Left hindlimb (tissue), 1 donor: ENCODE results near the gene VPS8.
"Not testable (repeated sequence)": the region's sequence is repeated elsewhere in the genome, so short reads cannot be mapped to it uniquely, and the experiment has no call there.

Source experiments
- DNase-seq: peaks from one replicate; pipeline ENCODE4 v3.0.0-alpha.2; 2018

The VPS8 gene

GRCh38 chr3:185017584-185017983 lies 205.6 kb downstream of the VPS8 start:
- not testable (repeated sequence) for DNase-seq

- DNase-seq: not testable (repeated sequence)
These were observed 206.0 kb downstream of the VPS8 start for GRCh38 chr3:185017996-185018395.

- no peak for DNase-seq
These were observed 209.3 kb downstream of the VPS8 start for GRCh38 chr3:185021256-185021655.

- DNase-seq: no peak
These were observed 212.4 kb downstream of the VPS8 start for GRCh38 chr3:185024406-185024805.

DNA sequence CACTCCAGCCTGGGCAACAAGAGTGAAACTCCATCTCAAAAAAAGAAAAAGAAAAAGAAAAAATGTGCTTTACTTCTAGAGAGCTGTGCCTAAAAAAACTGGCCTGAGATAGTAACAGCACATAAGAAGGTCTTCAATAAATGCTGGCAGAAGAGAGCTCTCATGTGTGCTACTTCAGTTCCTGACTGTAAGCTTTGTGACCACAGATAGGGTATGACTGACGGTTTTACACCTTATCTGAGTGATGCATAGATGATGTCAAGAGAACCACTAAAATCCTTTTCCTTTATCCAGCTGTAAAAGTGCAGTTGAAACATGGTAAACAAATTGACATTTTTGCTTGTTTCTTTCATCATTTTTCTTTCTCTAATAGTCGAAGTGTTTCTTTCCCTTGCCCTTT lies 213.0 kb downstream of the VPS8 start:
- DNase-seq: no peak

- no peak for DNase-seq
These were observed 216.2 kb downstream of the VPS8 start for GRCh38 chr3:185028121-185028520.

GRCh38 chr3:185029086-185029485 lies 217.1 kb downstream of the VPS8 start:
- DNase-seq: no peak

DNA sequence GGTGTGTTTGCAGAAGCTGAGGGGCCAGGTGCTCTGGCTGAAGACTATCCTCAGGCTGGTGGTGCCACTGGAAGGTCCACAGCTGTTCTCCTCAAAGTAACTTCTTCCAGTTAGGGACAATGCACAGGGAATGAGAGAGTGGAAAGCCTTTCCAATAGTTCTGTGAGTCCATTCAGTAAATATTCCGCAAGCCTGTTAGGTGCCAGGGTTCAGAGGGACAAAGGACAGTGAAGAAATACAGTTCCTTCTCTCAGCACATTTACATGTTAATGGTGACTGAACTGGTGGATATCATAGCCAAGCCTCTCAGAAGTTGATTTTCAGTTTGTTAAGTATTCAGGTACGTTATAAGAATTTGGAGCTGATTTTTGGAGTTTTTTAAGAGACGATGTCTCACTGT lies 218.4 kb downstream of the VPS8 start:
- DNase-seq: no peak

DNA sequence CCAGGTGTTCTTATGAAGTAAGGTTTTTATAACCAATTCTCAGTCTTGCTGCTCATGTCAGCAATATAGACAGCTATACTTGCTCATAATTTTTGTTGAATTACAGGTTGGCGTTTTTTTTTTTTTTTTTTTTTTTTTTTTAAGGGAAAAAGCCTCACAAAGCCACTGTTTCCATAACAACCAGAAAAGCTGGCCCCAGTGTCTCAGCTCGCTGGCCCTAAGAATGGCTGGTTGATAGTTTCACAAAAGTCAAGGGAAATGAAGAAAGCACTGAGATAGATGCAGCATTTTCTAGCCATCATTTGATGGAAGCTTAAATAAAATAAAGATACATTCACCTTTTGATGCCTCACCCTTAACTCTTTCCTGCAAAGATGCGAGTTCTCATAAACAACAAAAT lies 219.0 kb downstream of the VPS8 start:
- no peak for DNase-seq

DNA sequence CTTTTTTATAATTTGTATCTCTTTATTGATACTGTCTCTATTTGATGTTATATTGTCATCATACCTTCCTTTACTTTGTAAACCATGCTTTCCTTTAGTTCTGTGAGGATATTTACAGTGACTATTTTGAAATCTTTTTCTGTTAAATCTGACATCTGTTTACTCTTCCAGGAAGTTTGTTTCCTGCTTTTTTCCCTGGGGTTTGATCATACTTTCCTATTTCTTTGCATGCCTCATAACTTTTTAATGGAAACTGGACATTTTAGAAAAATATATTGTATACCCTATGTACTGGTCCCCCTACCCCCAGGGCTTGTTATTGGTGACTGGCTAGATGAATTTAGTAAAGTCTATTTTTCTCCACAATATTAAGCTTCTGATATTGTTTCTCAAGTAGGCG lies 225.8 kb downstream of the VPS8 start:
- DNase-seq: no peak

DNA sequence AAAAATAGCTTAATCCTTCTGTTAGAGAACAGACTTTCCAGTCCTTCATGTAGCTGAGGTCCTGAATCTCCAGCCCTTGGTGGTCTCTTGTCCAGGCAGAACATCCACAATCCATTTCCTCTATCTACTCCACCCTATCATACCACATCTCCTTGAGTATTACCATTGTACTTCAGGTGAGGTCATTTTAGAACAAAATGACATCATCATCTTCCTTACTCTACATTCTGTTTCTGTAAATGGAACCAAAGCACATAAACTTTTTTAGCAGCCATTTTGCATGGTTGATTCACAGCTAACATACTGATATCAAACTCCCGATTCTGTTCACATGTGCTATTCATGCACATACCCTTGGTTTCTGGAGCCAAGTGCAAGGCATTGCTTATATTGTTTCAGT lies 228.5 kb downstream of the VPS8 start:
- DNase-seq: no peak

DNA sequence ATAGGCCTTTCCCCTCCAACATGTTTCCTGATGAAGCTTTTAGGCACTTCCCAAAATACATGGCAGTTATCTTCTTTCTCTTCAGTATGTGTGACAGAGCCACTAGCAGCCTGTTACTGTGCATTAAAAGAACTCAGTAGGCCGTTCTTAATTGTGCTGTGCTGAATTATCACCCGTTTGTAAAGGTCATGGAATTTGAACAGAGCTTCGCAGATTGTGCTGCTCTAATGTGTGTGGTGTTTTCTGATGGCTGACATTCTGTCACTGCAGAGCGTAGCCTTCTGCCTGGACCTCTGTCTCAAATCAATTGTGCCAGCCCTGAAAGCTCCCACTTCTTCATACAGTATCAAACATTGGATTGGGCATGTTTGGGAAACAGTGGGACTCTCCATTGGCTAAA lies 229.6 kb downstream of the VPS8 start:
- no peak for DNase-seq

- DNase-seq: no peak
These were observed 230.5 kb downstream of the VPS8 start for GRCh38 chr3:185042312-185043050.

GRCh38 chr3:185046164-185046515 lies 234.2 kb downstream of the VPS8 start:
- DNase-seq: no peak

DNA sequence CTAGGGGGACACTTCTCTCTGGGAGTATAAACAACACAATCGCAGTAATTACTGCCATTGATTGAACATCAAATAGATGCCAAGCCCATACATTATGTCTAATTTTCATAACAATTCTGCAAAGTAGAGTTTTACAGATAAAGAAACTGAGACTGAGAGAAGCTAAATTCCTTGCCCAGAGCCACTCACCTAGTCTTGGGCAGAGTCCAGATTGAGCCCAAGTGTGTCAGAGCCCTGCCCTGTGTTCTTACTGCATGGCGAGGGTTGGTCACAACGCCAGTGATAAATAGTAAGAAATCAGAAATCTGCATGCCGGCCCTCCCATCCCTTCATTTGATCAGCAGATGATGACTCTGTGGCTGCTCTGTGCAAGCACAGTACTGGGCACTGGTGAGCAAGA lies 234.6 kb downstream of the VPS8 start:
- no peak for DNase-seq

GRCh38 chr3:185049710-185050109 lies 237.7 kb downstream of the VPS8 start:
- DNase-seq: no peak

- no peak for DNase-seq
These were observed 239.8 kb downstream of the VPS8 start for GRCh38 chr3:185051801-185052200.

DNA sequence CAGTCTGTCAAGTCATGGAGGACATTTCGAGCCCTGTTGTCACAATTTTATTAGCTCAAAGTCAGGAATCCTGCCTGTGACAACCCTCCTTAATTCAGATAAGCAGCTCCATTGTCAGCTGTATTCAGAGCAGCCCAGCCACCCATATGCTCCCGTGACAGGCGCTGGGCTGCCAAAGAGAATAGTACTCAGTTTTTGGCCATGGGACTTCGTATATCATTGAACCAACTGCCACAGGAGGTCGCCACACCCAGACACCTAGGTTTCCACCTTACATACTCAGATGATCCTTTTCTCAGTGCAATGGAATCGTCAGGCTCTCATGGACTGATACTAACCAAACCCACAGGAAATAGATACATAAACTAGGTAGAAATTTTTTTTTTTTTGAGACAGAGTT lies 240.7 kb downstream of the VPS8 start:
- DNase-seq: no peak

GRCh38 chr3:185056908-185057307 lies 244.9 kb downstream of the VPS8 start:
- no peak for DNase-seq

DNA sequence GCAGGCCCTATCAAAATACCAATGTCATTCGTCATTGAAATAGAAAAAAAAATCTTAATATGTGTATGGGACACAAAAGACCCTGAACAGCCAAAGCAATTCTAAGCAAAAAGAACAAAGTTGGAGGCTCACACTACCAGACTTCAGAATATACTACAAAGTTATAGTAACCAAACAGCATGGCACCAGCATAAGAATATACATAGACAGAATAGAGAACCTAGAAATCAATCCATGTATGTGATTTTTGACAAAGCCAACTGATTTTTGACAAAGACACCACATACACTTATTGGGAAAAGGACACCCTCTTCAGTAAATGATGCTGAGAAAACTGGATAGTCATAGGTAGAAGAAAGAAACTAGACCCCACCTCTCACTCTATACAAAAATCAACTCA lies 245.9 kb downstream of the VPS8 start:
- DNase-seq: no peak

- no peak for DNase-seq
These were observed 246.8 kb downstream of the VPS8 start for GRCh38 chr3:185058796-185059195.

DNA sequence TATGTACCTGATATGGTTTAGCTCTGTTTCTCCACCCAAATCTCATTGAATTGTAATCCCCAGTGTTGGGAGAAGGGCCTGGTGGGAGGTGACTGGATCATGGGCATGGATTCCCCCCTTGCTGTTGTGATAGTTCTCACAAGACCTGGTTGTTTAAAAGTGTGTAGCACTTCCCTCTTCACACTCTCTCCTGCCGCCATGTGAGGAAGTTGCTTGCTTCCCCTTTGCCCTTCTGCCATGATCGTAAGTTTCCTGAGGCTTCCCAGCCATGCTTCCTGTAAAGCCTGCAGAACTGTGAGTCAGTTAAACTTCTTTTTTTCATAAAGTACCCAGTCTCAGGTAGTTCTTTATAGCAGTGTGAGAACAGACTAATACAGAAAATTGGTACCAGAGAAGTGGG lies 247.8 kb downstream of the VPS8 start:
- no peak for DNase-seq

- no peak for DNase-seq
These were observed 248.7 kb downstream of the VPS8 start for GRCh38 chr3:185060655-185061054.

DNA sequence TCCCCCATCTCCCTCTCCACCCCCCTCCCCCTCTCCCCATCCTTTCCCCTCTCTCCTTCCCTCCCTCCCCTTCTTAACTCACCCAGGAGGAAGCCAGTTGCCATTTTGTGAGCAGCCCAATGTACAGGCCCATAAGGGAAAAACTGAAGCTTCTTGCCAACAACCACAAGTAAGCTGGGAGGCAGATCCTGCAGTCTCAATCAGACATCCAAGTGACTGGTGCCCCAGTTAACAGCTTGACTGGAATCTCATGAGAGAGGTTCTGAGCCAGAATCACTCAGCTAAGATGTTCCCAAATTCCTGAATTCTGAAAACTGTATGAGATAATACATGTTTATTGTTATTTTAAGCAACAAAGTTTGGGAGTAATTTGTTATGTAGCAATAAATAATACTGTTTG lies 250.2 kb downstream of the VPS8 start:
- no peak for DNase-seq

GRCh38 chr3:185063431-185063830 lies 251.5 kb downstream of the VPS8 start:
- DNase-seq: no peak

DNA sequence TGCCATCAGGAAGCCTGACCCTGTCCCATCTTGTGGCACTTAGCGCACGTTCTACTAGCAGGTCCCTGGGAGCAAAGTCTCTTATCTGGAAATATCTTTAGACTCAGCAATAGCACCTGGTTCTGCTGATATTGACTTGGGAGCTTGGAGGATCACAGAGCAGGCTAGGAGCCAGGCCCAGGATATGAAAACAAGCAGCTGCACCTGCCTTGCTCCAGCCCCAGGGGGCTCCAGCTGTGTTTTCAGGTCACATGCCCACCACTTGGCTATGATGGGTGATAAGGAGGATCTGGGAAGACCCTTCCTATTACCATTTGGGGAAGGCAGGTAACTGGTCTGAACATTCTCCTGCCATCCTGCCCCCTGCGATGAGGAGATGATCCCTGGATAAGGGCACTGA lies 253.1 kb downstream of the VPS8 start:
- no peak for DNase-seq
